Middle frontal gyrus (tissue), 1 donor: ENCODE results near the gene TCF12.

Experiments used
- DNase-seq: peaks from one replicate; pipeline ENCODE4 v3.0.0-alpha.2; 2015; ENCODE audit warnings: low spot score; ENCODE audit errors: extremely low spot score

Gene TCF12

DNA sequence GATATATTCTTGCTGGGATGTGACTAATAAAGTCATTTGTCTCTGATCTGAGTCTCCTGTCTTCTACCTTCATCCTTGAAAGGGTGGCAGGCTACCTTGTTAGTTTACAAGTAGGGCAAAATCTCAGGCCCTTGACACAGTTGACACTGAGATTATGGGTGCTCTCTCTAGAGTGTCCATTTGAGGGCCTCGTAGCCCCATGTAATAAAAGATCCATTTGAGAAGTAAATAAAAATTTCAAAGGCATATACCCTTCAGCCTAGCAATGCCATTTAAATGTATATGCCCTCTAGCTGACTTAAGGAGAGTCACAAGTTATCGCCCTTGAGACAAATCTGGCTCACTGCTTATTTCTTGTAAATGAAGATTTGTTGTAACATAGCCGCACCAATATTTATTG lies 98.6 kb downstream of the TCF12 start:
- no peak for DNase-seq

DNA sequence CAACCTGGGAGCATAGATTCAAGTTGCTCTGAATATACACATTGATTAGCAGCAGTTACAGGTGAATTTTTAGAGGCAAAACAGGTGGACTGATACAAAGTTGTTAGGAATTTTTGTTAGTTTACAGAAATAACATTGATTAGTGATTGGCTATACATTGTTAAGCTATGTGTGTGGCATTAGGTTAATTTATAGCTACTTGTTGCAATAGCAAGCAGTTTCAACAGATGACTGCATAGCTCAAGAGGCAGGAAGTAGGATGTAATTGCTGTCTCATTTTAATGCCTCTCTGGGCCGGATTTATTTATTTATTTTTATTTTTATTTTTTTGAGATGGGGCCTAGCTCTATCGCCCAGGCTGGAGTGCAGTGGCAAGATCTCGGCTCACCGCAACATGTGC lies 99.7 kb downstream of the TCF12 start:
- no peak for DNase-seq

DNA sequence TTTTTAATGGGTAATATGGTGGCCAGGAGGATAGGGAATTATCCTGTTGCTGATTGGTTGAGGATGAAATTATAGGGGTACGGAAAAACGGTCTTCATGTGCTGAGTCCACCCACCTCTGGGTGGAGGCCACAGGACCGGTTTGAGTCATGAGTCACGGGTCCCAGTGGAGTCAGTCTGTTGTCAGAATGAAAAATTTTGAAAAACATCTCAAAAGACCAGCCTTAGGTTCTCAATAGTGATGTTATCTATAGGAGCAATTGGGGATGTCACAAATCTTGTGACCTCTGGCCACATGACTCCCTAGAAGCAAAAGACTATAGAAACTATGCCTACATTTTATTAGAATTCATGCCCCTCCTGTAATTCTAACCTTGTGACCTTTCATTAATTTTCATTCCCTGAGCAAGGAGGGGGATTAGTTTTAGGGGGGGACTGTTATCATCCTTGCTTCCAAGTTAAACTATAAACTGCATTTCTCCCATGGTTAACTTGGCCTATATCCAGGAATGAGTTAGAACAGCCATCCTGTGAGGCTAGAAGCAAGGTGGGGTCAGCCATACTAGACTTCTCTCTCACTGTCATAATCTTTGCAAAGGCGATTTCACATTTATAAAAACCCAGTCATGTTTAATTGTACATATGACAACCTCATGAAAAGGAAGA lies 101.2 kb downstream of the TCF12 start:
- DNase-seq = no peak

DNA sequence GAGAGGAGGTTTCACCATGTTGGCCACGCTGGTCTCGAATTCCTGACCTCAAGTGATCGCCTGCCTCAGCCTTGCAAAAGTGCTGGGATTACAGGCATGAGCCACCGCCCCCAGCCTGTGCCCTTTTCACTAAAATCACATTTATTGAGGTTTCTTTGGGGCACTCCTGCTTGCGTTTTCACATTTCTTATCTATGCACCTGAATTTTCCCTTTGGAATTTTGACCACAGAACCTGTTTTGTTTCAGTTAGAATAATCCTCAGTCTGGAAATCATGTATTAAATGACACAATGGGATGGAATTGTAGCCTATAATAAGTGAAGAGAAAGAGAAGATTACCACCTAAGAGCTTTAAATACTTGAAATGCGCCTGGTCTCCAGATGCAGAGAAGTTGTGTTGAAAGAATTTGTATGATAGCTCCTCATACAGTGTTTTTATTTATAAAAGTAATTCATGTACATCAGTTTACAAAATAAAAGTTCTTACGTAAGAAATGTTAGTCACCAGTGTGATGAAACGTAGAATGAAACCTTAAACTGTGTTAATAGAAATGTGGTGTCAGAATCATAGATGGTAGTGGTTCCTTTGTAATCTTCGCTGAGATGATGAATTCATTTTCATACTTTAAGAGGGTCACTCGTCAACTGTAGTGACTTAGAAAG lies 107.0 kb downstream of the TCF12 start:
- no peak for DNase-seq

DNA sequence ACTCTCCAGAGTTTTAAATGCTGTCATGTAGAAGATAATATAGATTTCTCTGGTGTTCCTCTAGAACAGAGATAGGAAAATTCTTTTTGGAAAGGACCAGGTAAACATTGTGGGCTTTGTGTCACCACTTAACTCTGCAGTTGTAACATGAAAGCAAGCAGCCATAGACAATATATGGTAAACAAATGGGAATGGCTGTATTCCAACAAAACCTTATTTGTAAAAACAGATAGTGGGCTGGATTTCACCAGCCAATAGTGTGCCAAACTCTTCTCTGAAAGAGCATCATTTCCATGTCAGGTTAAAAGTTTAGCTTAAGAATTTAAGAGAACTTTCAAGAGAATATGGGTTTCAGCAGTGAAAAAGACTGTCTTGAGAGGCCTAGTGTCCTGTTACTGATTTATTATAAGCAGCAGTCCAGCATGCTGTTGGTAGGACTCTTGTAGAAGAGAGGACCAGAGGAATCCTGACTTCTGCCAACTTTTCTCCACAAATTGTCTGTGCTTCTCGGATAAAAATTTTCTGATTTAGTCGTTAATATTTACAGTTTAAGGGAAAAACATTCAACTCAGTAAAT lies 107.7 kb downstream of the TCF12 start:
- no peak for DNase-seq

DNA sequence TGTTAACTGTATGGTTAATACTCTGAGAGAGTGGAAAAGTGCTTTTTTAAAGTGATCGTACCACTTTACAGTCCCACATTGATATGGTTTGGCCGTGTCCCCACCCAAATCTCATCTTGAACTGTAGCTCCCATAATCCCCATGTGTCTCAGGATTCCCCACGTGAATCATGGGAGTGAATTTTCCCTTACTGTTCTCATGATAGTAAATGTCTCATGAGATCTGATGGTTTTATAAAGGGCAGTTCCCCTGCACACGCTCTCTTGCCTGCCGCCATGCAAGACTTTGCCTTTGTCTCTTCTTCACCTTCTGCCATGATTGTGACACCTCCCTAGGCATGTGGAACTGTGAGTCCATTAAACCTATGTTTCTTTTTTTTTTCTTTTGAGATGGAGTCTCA lies 109.2 kb downstream of the TCF12 start:
- no peak for DNase-seq

DNA sequence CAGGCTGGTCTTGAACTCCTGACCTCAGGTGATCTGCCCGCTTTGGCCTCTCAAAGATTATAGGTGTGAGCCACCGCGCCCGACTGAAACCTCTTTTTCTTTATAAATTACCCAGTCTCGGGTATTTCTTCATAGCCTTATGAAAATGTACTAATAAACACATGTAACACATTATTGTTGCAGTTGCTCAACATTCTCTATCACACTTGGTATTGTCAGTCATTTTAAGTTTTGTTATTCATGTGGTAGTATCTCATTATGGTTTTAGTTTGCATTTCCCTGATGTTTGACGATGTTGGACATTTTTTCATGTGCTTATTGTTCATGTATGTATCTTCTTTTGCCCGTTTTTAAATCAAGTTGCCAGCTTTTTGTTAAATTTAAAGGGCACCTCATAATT lies 109.7 kb downstream of the TCF12 start:
- DNase-seq = no peak

DNA sequence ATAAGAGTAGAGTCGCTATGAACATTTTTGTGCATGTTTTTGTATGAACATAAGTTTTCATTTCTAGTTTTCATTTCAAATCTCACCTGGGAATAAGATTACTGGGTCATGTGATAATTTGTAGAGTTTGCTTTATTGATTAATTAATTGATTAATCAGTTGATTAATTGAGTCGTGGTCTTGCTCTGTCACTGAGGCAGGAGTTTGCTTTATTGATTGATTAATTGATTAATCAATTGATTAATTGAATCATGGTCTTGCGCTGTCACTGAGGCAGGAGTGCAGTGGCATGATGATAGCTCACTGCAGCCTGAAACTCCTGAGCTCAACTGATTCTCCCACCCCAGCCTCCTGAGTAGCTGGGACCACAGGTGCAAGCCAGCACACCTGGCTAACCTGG lies 111.6 kb downstream of the TCF12 start:
- no peak for DNase-seq

DNA sequence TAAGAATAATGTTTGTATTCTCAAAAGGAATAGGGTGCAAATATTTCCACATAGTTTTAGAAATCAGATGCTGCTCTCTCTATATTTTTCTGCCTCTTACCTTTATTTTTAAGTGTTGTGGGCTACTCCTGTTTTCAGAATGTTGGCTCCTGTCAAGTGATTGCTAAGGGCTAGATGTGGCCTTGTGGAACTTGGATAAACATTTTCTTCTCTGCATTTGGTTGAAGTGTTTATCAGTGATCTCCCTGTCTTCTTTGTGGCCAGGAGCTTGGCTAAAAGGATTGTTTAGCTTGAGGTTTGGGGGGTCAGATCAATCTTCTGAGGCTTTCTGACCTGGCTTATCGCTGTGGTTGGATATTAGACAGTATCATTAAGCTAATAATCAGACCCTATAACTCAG lies 112.6 kb downstream of the TCF12 start:
- no peak for DNase-seq

DNA sequence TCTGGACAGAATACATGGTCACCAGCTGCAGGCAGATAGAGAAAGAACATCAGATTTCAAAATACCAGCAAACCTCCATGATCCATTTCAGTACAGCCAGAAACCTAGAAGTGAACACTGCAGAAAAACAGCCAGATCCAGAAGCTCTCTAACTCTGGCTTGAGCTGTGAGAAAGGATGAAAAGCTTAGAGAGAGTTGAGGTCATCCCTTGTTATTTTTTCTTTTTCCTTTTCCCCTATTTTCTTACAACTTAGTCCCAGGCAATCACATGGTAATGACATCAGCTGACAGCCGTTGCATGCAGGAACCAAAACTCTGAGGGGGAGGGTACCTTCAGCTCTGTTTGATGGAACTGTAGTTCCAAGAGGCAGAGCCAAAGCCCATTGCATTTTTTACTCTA lies 113.2 kb downstream of the TCF12 start:
- no peak for DNase-seq

DNA sequence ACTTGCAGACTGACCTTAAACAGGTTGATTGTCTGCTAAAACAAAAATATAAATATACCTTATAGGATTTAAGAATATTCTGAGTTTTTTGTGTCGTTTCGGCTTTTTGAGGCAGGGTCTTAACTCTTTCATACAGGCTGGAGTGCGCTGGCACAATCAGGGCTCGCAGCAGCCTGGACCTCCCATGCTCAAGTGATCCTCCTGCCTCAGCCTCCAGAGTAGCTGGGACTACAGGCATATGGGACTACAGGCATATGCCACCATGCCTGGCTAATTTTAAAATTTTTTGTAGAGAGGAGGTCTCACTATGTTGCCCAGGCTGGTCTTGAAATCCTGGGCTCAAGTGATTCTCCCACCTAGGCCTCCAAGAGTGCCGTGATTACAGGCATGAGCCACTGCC lies 113.9 kb downstream of the TCF12 start:
- no peak for DNase-seq

DNA sequence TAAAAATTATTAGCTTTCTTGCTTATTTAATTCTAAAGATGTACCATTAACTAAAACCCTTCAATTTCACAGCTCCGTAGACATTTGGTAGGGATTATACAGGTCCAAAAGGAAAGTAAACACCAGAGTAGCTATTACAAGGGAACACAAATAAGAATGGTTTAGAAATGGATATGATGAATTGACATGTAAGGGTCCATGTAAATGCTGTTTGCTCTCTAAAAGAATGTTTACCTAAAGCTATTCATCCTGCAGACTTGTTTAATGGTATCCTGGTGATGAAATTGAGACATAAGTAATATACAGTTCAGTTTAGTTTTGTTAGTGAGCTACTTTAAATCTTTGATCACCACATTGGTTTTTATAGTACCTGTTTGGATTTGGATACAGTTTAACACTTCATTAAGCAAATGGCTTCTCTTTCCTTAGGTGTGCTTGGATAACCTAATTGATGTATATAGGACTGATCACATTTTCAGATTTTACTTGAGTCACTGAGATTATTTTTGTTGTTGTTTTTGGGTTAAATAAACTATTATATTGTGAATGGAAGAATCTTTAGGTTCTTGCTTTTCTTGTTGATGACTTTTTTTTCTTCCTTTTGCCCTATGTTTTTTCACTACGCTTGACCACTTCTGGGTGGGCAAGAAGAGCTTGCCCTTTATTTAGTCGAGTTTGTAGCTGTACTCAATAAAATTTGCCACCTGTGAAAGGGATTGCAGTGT lies 115.4 kb downstream of the TCF12 start:
- DNase-seq = no peak

DNA sequence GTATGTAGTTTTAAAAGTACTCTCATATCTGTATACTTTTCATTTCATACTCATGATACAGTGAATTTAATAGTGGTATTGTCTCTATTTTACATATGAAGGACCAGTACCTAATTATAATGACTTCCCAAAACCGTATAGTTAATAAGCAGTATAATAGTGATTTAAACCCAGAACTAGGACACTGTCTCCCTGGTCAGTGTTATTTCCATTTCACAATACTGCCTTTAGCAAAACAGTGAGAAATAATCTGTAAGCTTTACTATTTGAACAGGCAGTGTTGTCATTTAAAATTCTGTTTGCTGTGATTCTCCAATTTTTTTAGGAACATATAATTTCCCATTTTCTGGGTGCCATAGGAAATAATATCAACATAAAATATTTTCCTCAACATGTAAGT lies 116.2 kb downstream of the TCF12 start:
- no peak for DNase-seq

DNA sequence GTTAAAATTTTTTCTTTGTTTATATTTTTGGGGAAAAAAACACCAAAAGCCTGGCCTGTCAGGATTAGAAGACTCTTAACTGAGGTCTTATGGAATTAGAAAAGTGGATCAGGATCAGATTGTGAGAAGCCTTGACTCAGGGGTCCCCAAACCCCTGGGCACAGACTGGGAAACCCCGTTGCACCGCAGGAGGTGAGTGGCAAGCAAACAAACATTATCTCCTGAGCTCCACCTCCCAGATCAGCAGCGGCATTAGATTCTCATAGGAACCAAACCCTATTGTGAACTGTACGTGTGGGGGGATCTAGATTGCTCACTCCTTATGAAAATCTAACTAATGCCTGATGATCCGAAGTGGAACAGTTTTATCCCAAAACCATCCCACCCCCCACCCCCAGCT lies 117.2 kb downstream of the TCF12 start:
- DNase-seq = no peak

DNA sequence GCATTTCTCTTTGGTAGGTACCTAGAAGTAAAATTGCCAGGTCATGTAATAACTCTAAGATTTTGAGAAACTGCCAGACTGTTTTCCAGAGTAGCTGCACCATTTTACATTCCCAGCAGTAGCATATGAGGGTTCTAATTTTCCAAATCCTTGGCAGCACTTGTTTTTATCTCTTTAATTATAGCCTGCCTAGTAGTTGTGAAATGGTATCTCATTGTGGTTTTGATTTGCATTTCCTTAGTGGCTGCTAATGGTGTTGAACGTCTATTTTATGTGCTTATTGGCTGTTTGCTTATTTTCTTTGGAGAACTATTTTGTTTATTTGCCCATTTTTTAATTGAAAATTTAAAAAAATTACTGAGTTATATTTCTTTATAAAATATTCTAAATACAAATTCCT lies 117.9 kb downstream of the TCF12 start:
- DNase-seq = no peak

DNA sequence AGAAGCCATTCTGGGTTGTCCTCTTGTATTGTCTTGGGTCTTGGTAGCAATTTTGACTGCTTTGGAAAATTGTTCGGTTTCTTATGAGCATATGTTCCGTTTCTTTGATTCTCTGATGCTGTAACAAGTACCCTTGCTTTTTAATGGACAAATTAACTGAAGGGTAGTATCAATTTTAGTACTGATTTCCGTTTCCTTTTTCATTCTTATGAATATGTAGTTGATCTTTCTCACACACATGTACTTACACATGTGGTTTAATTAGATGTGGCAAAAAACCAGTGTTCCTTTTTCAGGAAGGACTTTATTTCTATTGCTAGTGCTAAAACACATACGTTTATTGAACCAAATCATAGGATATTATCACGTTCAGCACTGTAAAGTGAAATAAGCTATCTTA lies 119.1 kb downstream of the TCF12 start:
- no peak for DNase-seq

DNA sequence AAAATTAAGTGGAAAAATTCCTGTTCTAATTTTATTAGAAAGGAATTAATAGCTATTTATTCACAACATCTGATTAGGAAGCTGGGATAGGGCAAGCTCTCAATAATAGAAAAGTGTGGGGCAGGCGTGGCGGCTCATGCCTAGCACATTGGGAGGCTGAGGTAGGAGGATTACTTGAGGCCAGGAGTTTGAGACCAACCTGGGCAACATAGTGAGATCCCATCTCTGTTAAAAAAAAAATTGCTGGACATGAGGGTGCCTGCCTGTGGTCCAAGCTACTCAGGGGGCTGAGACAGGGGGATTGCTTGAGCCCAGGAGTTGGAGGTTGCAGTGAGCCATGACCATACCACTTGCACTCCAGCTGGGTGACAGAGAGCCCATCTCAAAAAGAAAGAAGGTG lies 119.6 kb downstream of the TCF12 start:
- DNase-seq = no peak

DNA sequence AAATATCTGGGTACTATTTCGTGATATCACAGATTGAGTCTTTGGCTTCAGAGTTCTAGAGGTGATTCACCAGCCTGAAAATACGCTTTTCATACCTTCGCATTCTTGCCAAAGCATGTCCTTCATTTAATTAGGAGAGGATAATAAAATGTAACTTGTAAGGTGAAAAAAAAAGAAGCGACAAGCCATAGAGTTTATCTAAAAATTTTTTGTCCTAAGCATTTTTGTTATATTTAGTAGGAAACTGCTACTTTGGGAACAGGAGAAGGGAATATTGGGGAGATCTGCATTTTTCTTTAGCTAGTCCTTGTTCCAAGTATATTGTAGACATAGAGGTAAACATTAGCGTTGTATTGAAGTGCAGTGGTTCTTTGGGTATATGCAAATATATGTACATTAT lies 120.1 kb downstream of the TCF12 start:
- no peak for DNase-seq

DNA sequence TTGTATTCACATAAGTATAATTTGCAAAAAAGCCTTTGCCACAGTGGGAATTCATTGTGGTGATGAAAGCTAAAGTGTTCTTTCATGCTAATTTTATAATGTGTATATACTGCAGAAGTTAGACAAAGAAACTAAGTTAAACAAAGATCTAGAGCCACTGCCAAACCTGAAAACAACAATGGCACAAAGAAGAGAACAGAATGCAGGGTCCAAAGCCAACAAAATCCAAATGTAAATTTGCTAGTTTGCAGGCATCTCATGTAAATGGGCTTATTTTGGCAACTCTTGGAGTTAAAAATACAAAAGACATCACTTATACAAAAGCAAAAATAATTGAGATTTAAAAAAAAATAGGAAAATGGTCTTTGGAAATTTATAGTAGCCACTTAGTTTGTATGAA lies 123.0 kb downstream of the TCF12 start:
- no peak for DNase-seq

DNA sequence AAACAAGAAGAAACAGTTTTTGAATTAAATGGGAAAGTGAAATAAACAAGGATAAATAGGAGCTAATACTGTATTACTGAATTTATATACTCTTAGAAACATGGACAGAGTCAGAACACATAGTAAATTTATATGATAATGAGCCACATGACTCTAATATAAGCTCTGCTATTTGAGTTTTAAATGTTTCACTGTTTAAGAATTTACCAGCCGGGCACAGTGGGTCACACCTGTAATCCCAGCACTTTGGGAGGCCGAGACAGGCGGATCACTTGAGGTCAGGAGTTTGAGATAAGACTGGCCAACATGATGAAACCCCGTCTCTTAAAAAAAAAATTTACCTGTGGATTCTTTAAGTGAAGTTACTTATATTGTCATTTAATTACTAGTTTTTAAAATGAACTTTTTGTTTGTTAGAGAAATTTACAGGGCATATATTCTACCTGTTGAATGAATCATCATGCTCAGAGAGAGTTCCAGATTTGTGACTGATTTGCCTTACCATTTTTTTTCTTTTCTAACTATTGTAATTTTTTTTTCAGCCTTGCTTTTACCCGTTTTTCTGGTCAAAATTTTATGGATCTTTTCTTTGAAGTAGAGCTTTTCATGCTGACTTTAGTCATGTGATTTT lies 125.7 kb downstream of the TCF12 start:
- no peak for DNase-seq

DNA sequence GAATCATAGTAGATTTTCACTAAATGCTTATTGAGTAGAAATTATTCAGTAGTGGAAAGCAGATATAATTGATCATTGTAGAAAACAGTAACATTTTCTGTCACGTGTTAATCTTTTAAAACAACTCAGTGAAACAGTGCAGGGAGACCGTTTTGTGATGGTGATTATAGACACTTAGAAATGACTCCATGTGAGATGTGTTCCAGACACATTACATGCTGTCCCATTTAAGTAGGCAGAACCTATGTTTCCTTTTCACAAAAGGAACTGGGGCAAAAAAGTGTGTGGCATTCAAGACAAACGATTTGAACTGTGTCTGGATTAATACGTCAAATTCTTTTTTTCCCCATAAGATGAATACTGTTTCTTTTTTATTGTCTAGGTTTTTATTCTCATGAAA lies 126.5 kb downstream of the TCF12 start:
- DNase-seq = no peak

DNA sequence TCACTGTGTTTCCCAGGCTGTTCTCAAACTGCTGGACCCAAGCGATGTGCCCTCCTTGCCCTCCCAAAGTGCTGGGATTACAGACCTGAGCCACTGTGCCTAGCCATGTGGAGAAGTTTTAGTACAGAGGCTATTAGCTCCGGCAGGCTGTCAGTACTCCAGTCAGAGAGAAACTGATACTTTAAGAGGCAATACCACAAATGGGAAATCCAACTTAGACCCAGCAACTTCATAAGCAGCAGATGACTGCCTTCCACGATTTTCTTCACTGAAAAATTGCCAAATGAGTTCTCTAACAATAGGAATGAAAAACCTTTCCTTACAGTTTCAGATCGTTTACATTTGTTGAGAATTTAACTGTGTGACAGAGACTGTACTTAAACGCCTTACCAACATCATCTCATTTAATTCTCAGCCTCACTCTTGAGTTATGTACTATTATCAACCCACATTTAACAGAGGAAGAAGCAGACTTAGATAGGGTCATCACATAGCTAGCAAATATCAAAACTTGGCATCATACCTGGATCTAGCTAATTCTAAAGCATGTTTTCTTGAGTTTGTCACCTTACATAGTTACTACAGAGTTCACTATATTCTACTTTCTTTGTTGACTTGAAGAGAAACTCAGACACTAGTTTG lies 127.4 kb downstream of the TCF12 start:
- DNase-seq = no peak
